Uterus (tissue), 4 donors: Measurements from ENCODE around the gene HEXB. TPM values are rescaled to one million over a fixed set of nuclear protein-coding genes. Genes with fewer than 3 reads are reported as not detected.

Source experiments
- DNase-seq, 2 donors: peaks; one replicate each; pipeline ENCODE4 v3.0.0-alpha.2; 2019 to 2020
- H3K27ac ChIP-seq, 2 donors: fragments of 200-600 bp; sonication (generic); 1 replicate in 1 of 2; 2 replicates in 1 of 2; pipeline ENCODE4 v1.5.1; 2016 to 2018
- H3K27me3 ChIP-seq, 2 donors: fragments of 200-600 bp; sonication (generic); one replicate each; pipeline ENCODE4 v1.5.1; 2018 to 2019; ENCODE audit warnings: control low read depth in 1 of 2
- H3K36me3 ChIP-seq, 2 donors: fragments of 200-600 bp; sonication (generic); one replicate each; pipeline ENCODE4 v1.5.1; 2019; ENCODE audit warnings: control low read depth in 1 of 2
- H3K4me1 ChIP-seq, 2 donors: fragments of 200-600 bp; sonication (generic); one replicate each; pipeline ENCODE4 v1.5.1; 2018 to 2019; ENCODE audit warnings: control low read depth in 1 of 2
- H3K4me3 ChIP-seq, 2 donors: fragments of 200-600 bp; sonication (generic); 1 replicate in 1 of 2; 2 replicates in 1 of 2; pipeline ENCODE4 v1.5.1; 2018 to 2019; ENCODE audit warnings: mild to moderate bottlenecking in 1 of 2
- H3K9me3 ChIP-seq, 2 donors: fragments of 200-600 bp; sonication (generic); one replicate each; pipeline ENCODE4 v1.5.1; 2019; ENCODE audit warnings: control low read depth in 1 of 2
- POLR2A ChIP-seq, 2 donors: fragments of 450-650 bp; IDR thresholded peaks; one replicate each; pipeline ENCODE4 v1.6.1; 2016; ENCODE audit warnings: antibody characterized with exemption in 2 of 2, mild to moderate bottlenecking in 1 of 2, moderate library complexity in 1 of 2
- intact Hi-C: fragments of 100-400 bp; cut with DNase I; formaldehyde crosslinking; loops from one replicate; pipeline ENCODE4 v1.15.1; 2023; ENCODE audit warnings: low total_unique reads
- total RNA-seq, 4 donors: library from RNA; depleted of rRNA in 3 of 4; stranded (reverse); fragments of >200 nt in 3 of 4; gene quantifications; one replicate each; pipeline versions ENCODE4 v1.1.0 to v1.2.4, GENCODE V29; 2014 to 2023
- TF ChIP-seq, protein P1 (sequence below), 4 experiments: fragments of 200-600 bp in 2 of 4; fragments of 450-650 bp in 2 of 4; sonication (generic) in 2 of 4; IDR thresholded peaks; one replicate each; pipeline ENCODE4 v1.5.1; 2016 to 2019; ENCODE audit warnings: antibody characterized with exemption in 4 of 4, mild to moderate bottlenecking in 2 of 4, moderate library complexity in 1 of 4
- donor health status: DM: yes; HTN: yes; CAD: no.

The HEXB gene
- total RNA-seq, 4 donors from 2014 or later = 115 to 195 (median 146) TPM

DNA sequence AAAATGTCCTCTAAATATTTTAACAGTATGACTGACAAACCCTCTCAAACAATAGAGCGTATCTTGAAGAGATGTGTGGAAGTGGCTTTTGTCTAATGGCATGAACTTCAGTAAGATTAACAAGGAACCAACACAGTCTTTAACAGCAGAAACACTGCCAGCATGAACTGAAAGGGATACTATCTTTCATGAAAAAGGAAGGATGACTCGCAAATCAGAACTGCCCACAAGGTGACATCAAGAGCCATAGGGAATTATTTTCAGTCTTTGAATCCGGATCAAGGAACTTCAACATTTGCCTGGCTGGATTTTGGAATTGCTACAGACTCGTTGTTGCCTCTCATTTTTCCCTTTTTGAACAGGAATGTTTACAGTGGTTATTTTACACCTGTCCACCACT, 5.1 kb upstream of the HEXB start:
- Histone ChIP-seq H3K36me3 (no peaks in the 10 kb centered on the region), H3K4me3 (no peak overlapping the region), H3K27me3 (no peaks in the 10 kb centered on the region), H3K4me1 (no peaks in the 10 kb centered on the region), H3K9me3 (no peaks in the 10 kb centered on the region), H3K27ac (no peak overlapping the region)
- intact Hi-C loops = no loop called here
- no peak for DNase-seq
- TF ChIP-seq, protein P1, sequence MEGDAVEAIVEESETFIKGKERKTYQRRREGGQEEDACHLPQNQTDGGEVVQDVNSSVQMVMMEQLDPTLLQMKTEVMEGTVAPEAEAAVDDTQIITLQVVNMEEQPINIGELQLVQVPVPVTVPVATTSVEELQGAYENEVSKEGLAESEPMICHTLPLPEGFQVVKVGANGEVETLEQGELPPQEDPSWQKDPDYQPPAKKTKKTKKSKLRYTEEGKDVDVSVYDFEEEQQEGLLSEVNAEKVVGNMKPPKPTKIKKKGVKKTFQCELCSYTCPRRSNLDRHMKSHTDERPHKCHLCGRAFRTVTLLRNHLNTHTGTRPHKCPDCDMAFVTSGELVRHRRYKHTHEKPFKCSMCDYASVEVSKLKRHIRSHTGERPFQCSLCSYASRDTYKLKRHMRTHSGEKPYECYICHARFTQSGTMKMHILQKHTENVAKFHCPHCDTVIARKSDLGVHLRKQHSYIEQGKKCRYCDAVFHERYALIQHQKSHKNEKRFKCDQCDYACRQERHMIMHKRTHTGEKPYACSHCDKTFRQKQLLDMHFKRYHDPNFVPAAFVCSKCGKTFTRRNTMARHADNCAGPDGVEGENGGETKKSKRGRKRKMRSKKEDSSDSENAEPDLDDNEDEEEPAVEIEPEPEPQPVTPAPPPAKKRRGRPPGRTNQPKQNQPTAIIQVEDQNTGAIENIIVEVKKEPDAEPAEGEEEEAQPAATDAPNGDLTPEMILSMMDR (IDR thresholded peaks at IDR 0.05) = no peak
- TF ChIP-seq POLR2A (IDR thresholded peaks at IDR 0.05) = no peak

- Histone ChIP-seq H3K4me1 (no peaks in the 10 kb centered on the region), H3K27ac (peak overlapping the region; percentile 88), H3K9me3 (no peaks in the 10 kb centered on the region), H3K27me3 (no peaks in the 10 kb centered on the region), H3K36me3 (no peaks in the 10 kb centered on the region), H3K4me3 (peak overlapping the region; percentile 73 to 76)
- DNase-seq = no peak
- intact Hi-C loops = loop anchor here (5.0 kb wide), 1 partner anchor 651 kb away; the partner anchor contains the start of gene HMGCR
- TF ChIP-seq, protein P1 (IDR thresholded peaks at IDR 0.05) = no peak
- no peak for TF ChIP-seq POLR2A (IDR thresholded peaks at IDR 0.05)
Observed at GRCh38 chr5:74685979-74686631, 1.1 kb downstream of the HEXB start.

GRCh38 chr5:74686962-74687751, 2.1 kb downstream of the HEXB start:
- DNase-seq = no peak
- TF ChIP-seq, protein P1 (IDR thresholded peaks at IDR 0.05) = no peak
- TF ChIP-seq POLR2A (IDR thresholded peaks at IDR 0.05) = no peak
- H3K36me3 ChIP-seq = no peaks in the 10 kb centered on the region
- intact Hi-C loops = loop anchor here (5.0 kb wide), 1 partner anchor 650 kb away; the partner anchor contains the start of gene HMGCR
- H3K4me1 ChIP-seq = no peaks in the 10 kb centered on the region
- no peak overlapping the region for H3K27ac ChIP-seq
- no peaks in the 10 kb centered on the region for H3K9me3 ChIP-seq
- no peaks in the 10 kb centered on the region for H3K27me3 ChIP-seq
- no peak overlapping the region for H3K4me3 ChIP-seq

DNA sequence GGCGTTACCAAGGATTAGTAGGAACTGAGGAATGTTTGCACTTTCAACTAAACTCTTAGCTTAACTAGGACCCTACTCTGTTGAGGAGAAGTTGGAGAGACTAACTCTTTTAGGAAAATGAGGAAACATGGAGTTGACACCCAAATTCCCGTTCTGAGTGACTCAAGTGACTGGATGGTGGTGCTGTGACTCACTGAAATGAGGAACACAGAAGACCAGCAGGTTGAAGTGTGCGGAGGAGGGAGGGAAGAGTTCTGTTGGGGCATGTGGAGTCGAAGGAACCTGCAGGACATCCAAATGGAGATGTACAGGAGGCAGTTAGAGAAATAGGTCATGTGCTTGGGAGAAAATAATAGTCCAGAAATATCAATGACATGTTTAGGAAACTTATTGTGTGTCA, 8.2 kb downstream of the HEXB start:
- no peaks in the 10 kb centered on the region for H3K4me1 ChIP-seq
- H3K36me3 ChIP-seq = no peaks in the 10 kb centered on the region
- TF ChIP-seq, protein P1 (IDR thresholded peaks at IDR 0.05) = no peak
- no peak for TF ChIP-seq POLR2A (IDR thresholded peaks at IDR 0.05)
- H3K9me3 ChIP-seq = no peaks in the 10 kb centered on the region
- DNase-seq = no peak
- no peak overlapping the region for H3K4me3 ChIP-seq
- no peak overlapping the region for H3K27ac ChIP-seq
- H3K27me3 ChIP-seq = no peaks in the 10 kb centered on the region
- intact Hi-C loops = no loop called here

DNA sequence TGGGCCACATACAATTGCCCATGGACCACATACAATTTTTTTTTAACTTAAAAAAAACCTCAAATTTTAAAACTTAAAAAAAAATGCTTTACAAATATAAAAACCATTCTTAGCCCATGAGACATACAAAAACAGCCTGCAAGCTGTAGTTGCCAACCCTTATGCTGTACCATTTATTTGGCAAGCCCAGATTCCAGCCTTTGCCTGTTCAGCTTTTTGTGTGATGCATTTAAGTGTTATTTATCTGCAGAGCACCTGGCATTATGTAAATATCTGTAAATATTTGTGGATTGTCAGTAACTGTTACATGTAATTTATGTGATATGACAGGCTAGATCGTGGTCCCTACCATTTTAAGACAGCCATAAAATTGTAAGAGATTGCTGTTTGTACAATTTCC, 32.6 kb downstream of the HEXB start:
- Histone ChIP-seq H3K9me3 (no peaks in the 10 kb centered on the region), H3K4me1 (no peaks in the 10 kb centered on the region), H3K27ac (no peak overlapping the region), H3K4me3 (no peak overlapping the region), H3K36me3 (no peaks in the 10 kb centered on the region), H3K27me3 (no peaks in the 10 kb centered on the region)
- TF ChIP-seq, protein P1 (IDR thresholded peaks at IDR 0.05) = no peak
- no peak for TF ChIP-seq POLR2A (IDR thresholded peaks at IDR 0.05)
- no peak for DNase-seq
- intact Hi-C loops = no loop called here
